ENCODE results near the gene TSPEAR. TPM values are rescaled to one million over a fixed set of nuclear protein-coding genes. Genes with fewer than 3 reads are reported as not detected.

TSPEAR gene
- total RNA-seq, 4 donors from 2014 or later, result not detected

DNA sequence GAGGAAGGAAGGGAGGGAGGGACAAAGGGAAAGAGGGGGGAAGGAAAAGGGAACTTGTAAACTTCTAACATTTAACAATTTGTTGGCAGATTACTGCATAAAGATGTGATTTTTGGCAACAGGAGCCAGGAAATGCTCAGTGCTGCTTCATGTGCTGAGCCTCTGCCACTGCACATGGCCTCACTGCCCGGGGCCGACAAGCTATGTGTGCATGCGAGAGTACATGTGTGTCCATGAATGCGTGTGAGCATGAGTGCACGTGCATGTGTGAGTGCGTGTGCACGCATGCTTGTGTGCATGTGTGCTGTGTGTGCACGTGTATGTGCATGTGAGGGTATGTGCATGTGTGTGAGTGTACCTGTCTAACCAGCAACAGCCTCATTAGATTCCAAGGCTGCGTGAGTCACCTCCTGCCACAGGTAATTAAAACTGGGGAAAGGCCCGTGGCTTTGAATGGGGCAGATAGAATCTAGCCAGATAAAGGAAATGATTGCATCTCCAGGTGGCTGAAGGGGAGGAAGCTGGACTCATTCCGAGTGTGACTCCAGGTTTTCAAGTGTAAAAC, 41.4 kb upstream of the TSPEAR start:
- DNase-seq (ENCODE audit: low spot score in 2 of 2), result no peak
- peaks cover 0 to 31% (median 0%) of the 10 kb centered on the region in 4 donors for H3K9me3 ChIP-seq
- H3K27ac ChIP-seq, result no peak overlapping the region
- no peak overlapping the region for H3K4me3 ChIP-seq
- H3K4me1 ChIP-seq, result no peaks in the 10 kb centered on the region
- WGBS, 2 donors, result 62 to 68% methylated on average over 11 of the region's 11 CpGs
- peaks cover 0 to 36% of the 10 kb centered on the region in 2 donors for H3K27me3 ChIP-seq
- TF ChIP-seq POLR2A (IDR thresholded peaks at IDR 0.05) (no peak), EP300 (IDR thresholded peaks at IDR 0.05) (no peak)
- TF ChIP-seq, protein P1, sequence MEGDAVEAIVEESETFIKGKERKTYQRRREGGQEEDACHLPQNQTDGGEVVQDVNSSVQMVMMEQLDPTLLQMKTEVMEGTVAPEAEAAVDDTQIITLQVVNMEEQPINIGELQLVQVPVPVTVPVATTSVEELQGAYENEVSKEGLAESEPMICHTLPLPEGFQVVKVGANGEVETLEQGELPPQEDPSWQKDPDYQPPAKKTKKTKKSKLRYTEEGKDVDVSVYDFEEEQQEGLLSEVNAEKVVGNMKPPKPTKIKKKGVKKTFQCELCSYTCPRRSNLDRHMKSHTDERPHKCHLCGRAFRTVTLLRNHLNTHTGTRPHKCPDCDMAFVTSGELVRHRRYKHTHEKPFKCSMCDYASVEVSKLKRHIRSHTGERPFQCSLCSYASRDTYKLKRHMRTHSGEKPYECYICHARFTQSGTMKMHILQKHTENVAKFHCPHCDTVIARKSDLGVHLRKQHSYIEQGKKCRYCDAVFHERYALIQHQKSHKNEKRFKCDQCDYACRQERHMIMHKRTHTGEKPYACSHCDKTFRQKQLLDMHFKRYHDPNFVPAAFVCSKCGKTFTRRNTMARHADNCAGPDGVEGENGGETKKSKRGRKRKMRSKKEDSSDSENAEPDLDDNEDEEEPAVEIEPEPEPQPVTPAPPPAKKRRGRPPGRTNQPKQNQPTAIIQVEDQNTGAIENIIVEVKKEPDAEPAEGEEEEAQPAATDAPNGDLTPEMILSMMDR (IDR thresholded peaks at IDR 0.05), result no peak
- no peaks in the 10 kb centered on the region for H3K36me3 ChIP-seq

DNA sequence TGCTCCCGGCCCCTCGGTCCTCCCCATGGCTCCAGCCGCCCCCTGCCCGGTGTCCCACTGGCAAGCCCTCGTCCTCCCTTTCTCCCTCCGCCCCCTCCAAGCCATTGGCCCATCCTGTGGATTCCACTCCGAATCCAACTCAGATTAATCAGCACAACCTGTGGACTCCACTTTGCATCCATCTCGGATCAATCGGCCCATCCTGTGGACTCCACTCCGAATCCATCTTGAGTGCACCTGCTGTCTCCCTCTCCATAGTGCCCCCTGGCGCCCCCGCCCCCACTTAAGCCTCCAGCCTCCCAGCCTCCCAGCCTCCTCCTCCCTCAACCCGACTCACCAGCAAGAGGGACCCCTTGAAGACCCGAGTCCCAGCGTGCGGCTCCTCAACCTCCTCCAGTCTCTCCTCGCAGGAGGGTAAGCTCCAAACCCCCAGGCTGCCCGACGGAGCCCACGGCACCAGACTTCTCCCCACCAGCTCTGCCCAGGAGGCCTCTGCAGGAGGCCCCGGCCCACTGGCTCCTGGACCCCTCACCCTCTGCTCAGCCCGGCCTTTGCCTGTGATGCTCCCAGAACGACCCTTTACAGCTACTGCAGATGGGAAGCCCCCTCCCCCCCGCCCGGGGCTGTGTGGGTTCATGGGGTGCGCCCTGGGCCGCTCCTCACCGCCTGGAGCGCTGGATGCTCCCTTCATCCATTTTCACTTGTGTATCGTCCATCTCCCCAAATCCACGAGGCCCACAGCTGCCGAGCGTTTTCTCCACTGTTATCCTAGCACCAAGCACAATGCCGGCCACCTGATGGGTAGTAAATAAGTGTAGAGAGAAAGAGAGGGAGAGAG, 40.6 kb upstream of the TSPEAR start:
- Histone ChIP-seq H3K27ac (no peak overlapping the region), H3K27me3 (peaks cover 0 to 36% of the 10 kb centered on the region in 2 donors), H3K4me3 (no peak overlapping the region), H3K36me3 (no peaks in the 10 kb centered on the region), H3K4me1 (no peaks in the 10 kb centered on the region), H3K9me3 (peaks cover 0 to 24% (median 0%) of the 10 kb centered on the region in 4 donors)
- DNase-seq (ENCODE audit: low spot score in 2 of 2), result no peak
- TF ChIP-seq EP300 (IDR thresholded peaks at IDR 0.05) (no peak), POLR2A (IDR thresholded peaks at IDR 0.05) (no peak)
- TF ChIP-seq, protein P1 (IDR thresholded peaks at IDR 0.05), result no peak
- 75 to 84% methylated on average over 34 of the region's 34 CpGs for WGBS, 2 donors

DNA sequence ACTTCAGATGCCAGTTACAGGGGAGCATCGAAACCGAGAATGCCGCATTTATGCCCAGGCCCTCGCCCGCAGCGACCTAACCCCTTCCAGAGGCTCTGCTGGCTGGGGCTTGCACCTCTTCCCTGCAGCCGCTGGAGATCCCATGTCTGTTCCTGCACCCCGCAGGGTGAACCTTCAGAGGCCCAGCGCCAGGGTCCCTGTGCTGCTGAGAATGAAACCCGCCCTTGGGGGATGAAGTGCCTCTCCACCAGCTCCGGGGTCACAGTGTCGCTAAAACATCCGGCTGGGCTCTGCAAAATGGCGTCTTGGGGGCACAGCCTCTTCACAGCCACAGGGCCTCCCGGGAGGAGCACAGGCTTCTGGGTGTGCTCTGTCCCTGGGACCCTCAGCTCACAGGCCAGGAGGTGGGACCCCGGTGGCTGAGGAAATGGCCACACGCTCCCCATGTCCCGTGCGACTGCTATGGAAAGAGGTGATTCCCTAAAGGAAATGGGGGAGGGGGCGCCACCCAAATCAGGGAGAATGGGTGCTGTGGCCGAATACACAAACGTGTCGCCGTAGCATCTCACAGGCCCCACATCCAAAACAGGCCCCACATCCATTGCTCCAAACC, 39.9 kb upstream of the TSPEAR start:
- Histone ChIP-seq H3K27me3 (peaks cover 0 to 36% of the 10 kb centered on the region in 2 donors), H3K36me3 (no peaks in the 10 kb centered on the region), H3K4me3 (no peak overlapping the region), H3K9me3 (peaks cover 0 to 22% (median 0%) of the 10 kb centered on the region in 4 donors), H3K27ac (no peak overlapping the region), H3K4me1 (no peaks in the 10 kb centered on the region)
- no peak for DNase-seq (ENCODE audit: low spot score in 2 of 2)
- TF ChIP-seq, protein P1 (IDR thresholded peaks at IDR 0.05), result no peak
- no peak for TF ChIP-seq POLR2A (IDR thresholded peaks at IDR 0.05)
- TF ChIP-seq EP300 (IDR thresholded peaks at IDR 0.05), result no peak
- WGBS, 2 donors, result 62 to 75% methylated on average over 10 to 18 of the region's 24 CpGs

DNA sequence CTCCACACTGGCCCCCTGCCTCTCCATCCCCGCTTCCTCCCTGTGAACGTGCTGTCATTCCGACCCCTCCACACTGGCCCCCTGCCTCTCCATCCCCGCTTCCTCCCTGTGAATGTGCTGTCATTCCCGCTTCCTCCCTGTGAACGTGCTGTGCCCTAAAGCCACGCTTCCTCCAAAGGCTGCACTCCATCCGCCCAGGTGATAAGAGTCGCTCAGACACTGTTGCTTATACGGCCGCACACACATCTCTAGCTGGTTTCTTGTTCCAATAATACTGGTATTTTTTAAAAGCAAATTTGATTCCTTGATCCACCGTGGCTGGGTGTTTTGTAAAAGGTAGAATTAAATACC, 39.3 kb upstream of the TSPEAR start:
- no peaks in the 10 kb centered on the region for H3K36me3 ChIP-seq
- peaks cover 0 to 19% (median 0%) of the 10 kb centered on the region in 4 donors for H3K9me3 ChIP-seq
- peaks cover 0 to 36% of the 10 kb centered on the region in 2 donors for H3K27me3 ChIP-seq
- DNase-seq (ENCODE audit: low spot score in 2 of 2), result no peak
- H3K27ac ChIP-seq, result no peak overlapping the region
- 48 to 49% methylated on average over 12 of the region's 12 CpGs for WGBS, 2 donors
- TF ChIP-seq POLR2A (IDR thresholded peaks at IDR 0.05) (no peak), EP300 (IDR thresholded peaks at IDR 0.05) (no peak)
- TF ChIP-seq, protein P1 (IDR thresholded peaks at IDR 0.05), result no peak
- H3K4me1 ChIP-seq, result no peaks in the 10 kb centered on the region
- H3K4me3 ChIP-seq, result no peak overlapping the region
